Sciatic nerve (tissue), 2 donors: ENCODE measurements around the gene CST9. TPM values are rescaled to one million over a fixed set of nuclear protein-coding genes. Genes with fewer than 3 reads are reported as not detected.

Experiments used
- ATAC-seq: fragments of 200-7000 bp; cut with Tn5 transposase; one replicate; pipeline ENCODE4 v1.9.1; 2020; ENCODE audit warnings: mild to moderate bottlenecking, moderate library complexity
- DNase-seq: peaks from one replicate; pipeline ENCODE4 v3.0.0-alpha.2; 2020; ENCODE audit warnings: low spot score
- intact Hi-C: fragments of 100-400 bp; cut with DNase I; formaldehyde crosslinking; loops from one replicate; pipeline ENCODE4 v1.14.2; 2022
- total RNA-seq: library from RNA; stranded (reverse); fragmentation: NEBNext Ultra II Directional; extraction: Animal tissue kit (Norgen Biotek cat#: 25700); gene quantifications from one replicate; pipeline ENCODE4 v1.2.1, GENCODE V29; 2021
- donor health status: DM: no; HTN: no; CAD: no.
- donor health status: DM: no; HTN: no; CAD: no.

Gene CST9, protein sequence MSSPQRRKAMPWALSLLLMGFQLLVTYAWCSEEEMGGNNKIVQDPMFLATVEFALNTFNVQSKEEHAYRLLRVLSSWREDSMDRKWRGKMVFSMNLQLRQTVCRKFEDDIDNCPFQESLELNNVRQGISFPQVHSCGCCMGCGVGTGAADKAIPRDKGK
- not detected for total RNA-seq

DNA sequence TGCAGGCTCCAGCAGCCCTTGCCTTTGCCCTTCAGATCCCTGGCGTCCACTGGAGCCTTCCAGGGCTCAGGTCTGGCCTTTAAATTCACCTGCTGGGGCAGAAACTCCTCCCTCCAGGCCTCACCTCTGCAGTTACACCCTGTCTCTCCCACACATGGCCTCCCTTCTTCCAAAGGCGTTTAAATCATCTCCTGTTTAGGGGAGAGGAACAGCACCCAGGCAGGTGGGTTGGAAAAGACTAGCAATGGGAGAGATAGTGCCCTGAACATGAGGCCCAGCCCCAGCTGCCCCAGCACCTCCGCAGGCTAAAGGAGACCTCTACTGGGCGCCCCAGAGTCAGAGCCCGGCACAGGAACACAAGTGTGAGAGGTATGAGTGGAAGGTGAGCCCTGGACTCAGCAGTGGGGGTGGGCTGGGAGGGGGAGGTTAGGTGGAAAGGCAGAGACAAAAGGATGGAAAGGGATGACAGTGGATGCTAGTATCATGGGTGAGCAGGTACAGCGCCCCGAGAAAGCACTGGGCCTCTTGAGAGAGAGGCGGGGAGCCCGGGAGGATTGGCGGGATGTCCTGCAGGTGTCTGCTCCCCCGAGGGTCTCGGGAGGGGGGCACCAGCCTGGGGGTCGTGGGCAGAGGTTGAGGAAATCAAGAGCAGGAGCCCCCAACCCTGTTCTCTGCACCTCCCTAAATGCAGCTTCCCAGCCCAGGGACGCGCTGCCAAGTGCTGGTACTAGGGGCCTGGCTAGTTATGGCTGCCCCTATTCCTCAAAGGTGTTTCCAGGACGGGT lies at the start of gene CST9:
Gene CST9 (minus strand): TSS at position 51 of the 785 bp plus-strand sequence. CDS start 53 bp downstream, outside the sequence.
- ATAC-seq, result no peak
- no peak for DNase-seq
- intact Hi-C loops, result loop anchor here (5.0 kb wide), 1 partner anchor 164 kb away; no protein-coding TSS in a partner anchor

GRCh38 chr20:23654717-23655116 lies 49.0 kb upstream of the CST9 start:
- ATAC-seq (no peak), DNase-seq (no peak)
- intact Hi-C loops, result no loop called here

DNA sequence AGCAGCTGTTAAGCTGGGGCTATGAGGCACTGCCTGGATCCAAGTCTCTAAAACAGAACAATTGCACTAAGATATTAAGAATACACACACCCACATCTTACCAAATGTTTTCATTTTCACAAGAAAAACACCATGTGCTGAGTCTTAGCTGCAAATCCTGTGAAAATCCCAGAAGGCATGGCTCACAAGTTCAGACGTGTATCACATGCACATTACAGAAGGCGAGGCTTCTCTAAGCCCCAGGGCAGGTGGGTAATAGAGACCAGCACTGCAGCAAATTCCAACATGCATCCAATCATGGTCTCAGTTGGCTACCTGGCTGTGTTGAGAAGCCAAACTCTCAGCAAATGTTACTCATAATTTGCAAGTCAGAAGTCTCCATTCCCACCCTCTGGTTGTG lies 48.3 kb upstream of the CST9 start:
- intact Hi-C loops, result no loop called here
- DNase-seq, result no peak

DNA sequence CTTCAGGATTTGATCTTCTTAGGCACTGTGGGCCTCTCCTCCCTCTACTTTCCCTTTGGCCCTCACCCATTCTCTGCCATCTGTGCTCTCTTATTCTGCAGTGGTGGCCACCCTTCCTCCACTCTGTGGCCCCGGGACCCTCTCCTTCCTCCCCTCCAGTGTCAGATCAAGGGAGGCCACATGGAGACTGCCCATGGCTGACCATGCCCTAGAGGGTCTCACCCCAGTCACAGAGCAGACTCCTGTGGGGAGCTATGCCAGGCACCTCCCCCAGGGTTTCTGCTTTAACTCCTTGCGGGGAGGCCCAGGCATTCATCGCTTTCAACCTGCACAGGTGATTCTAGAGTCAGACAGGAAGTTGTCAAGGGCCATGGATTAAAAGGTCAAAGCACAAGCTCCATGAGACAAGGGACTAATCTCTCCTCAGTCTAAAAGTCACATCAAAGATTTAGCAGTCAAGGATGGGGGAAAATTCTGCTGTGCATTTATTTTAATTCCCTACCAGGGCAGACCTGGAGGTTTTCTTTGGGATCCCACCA lies 47.8 kb upstream of the CST9 start:
- no peak for ATAC-seq
- intact Hi-C loops, result no loop called here
- no peak for DNase-seq

More for the DNA sequence above, 48.3 kb upstream of the CST9 start:
- ATAC-seq, result peak; percentile 64

DNA sequence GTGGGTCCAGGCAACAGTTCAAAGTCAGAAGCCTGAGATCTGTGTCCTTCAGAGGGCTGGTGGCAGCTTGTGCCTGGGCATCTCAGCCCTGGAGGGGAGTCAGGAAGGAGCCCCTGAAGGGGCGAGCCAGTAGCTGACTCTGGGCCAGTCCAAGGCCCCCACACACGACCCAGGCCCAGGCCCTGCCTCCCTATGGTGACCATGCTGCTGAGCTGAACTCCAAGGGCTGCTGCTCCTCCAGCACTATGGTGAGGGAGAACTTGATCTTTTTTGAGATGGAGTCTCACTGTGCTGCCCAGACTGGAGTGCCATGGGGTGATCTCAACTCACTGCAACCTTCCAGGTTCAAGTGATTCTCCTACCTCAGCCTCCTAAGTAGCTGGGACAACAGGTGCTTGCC lies 47.2 kb upstream of the CST9 start:
- DNase-seq (no peak), ATAC-seq (no peak)
- intact Hi-C loops, result no loop called here

DNA sequence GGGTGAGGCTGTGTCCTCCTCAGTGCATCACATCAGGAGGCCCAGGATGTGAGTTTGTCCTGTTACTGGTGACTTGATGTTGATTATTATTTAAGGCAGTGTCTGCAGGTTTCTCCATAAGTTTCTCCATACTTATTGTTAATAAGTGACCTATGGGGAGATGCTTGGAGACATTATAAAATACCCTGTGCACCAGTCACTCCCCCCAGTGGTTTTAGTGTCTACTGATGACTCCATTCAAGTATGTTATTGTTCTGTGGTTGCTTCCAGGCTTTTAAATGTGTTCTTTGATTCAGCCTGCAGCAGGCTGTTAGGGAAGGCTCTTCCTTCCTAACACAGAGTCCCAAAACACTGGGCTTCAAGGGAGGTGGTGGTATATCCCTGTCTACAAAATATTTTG lies 46.7 kb upstream of the CST9 start:
- no peak for ATAC-seq
- no peak for DNase-seq
- intact Hi-C loops, result no loop called here

GRCh38 chr20:23651117-23651516 lies 45.4 kb upstream of the CST9 start:
- intact Hi-C loops, result no loop called here
- DNase-seq (no peak), ATAC-seq (no peak)

- intact Hi-C loops, result no loop called here
- DNase-seq, result no peak
- no peak for ATAC-seq
Observed at GRCh38 chr20:23649830-23650417, 44.2 kb upstream of the CST9 start.

- ATAC-seq (no peak), DNase-seq (no peak)
- intact Hi-C loops, result no loop called here
Observed at GRCh38 chr20:23649242-23649641, 43.5 kb upstream of the CST9 start.

- DNase-seq (no peak), ATAC-seq (no peak)
- intact Hi-C loops, result no loop called here
Observed at GRCh38 chr20:23647346-23647745, 41.6 kb upstream of the CST9 start.

DNA sequence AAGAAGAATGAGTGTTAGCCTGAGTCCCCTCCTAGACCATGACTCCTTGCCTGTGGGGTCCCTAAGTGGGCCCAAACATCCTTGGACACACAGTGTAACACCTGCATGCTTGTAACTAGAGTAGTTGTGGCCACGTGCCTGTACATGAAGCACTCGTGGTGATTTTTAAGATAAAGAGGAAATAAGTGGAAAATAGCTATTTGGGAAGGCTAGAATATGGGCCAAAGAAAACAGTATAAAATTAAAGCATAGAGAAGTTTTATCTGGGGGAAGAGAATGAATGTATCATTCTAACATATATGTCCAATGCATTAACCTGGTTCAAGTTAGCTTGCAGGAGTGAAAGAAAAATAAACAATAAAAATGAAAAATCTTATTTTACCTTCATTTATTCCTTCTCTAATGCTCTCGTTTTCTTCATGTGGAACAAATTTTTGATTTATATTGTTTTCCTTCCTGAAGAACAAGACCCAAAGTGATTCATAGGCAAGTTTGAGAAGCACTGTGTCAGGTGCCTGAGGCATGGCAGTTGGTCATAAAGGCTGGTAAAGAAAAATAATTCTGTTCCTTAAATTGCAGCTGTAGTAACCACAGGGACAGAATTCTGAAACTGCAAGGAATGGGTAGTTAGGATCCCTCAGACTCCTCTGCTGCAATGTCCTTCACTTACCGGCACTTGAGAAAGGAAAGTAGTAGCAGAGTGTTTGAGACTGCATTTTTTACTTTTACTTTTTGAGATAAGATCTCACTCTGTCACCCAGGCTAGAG lies 40.6 kb upstream of the CST9 start:
- ATAC-seq (no peak), DNase-seq (no peak)
- intact Hi-C loops, result no loop called here

DNA sequence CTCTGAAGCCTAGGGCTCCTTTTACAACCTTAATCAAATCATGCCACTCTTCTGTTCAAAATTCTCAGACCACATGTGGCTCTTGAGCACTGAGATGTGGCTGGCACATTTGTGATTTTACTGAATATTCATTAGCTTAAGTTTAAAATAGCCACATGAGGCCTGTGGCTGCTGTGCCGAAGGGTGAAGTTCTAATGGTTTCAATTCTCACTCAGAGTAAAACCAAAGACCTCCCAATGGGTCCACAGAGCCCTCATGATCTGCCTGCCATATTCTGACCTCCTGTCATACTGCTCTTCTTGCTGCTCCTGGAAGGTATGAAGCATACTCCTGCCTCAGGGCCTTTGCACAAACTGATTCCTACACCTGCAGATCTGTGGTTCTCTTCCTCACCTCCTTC lies 39.9 kb upstream of the CST9 start:
- DNase-seq, result no peak
- intact Hi-C loops, result no loop called here
- ATAC-seq, result no peak

- intact Hi-C loops, result no loop called here
- ATAC-seq, result no peak
- DNase-seq, result no peak
Observed at GRCh38 chr20:23644164-23644563, 38.4 kb upstream of the CST9 start.

DNA sequence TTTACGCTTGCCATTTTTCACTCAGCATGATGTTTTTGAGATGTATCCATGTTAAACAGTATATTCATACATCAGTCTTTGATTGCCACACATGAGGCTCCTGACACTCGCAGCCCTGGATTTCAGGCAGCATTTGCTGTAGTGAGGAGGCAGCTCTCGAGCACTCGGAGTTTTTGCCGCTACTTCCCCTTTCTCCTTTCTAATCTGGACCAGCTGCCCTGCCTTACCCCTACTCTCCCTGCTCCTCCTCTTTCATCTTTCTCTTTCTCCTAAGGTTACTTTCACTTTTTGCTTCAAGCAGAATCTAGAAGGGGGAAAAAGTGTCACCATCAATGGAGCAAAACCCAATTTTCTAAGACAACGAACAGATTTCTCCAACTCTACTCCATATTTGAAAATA lies 37.9 kb upstream of the CST9 start:
- ATAC-seq, result no peak
- DNase-seq, result no peak
- intact Hi-C loops, result no loop called here

GRCh38 chr20:23641936-23642751 lies 36.4 kb upstream of the CST9 start:
- intact Hi-C loops, result no loop called here
- ATAC-seq (peak; percentile 44), DNase-seq (no peak)

DNA sequence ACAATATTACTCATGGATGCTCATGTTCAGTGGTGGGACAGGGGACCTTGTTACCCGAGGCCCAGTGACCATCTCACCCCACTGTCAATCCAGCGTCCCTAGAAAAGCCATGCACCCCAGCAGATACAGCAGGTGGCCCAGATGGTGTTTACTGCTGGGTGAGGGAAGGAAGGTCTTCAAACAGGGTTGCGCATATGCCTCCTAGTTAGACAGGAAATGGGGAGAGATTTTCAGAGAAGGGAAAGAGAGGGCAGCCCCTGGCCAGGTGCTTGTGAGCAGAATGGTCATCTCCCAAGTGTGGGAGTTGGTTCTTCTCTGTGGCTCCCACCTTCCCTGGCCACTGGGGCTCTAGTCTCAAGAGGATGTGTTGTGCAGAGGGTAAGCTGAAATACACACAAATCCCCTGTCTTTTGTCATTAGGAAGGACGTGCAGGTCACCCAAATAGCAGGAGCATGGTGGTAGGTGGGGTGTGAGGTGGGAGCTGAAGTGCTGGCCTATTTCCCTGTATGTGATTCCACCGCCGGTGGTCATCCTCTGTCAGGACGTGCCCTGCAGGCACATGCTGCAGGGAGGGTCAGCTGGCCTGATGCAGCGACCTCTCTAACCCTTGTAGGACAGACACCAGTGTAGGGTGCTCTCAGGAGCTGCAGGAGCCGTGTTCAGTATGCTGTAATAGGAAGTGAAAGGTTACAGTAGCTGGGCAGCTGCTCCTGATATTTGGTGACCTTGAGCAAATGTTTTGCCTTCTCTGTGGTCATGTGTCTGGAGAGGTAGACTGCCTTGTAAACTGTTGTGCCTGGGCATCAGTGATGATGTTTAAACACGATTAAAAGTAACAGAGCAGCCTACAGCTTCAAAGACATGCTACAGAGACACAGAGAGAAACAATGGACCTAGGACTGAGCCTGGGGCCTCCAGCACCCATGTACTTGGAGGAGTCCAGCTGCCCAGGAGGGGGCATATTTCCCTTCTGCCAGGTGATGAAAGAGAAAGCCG lies 35.3 kb upstream of the CST9 start:
- no peak for ATAC-seq
- no peak for DNase-seq
- intact Hi-C loops, result no loop called here

GRCh38 chr20:23640018-23640601 lies 34.4 kb upstream of the CST9 start:
- DNase-seq, result no peak
- no peak for ATAC-seq
- intact Hi-C loops, result no loop called here
